Vagina (tissue), 2 donors: Measurements from ENCODE around the gene AOC3. TPM values are rescaled to one million over a fixed set of nuclear protein-coding genes. Genes with fewer than 3 reads are reported as not detected.

Experiments used
- DNase-seq, 2 donors: peaks; one replicate each; pipeline ENCODE4 v3.0.0-alpha.2; 2017; ENCODE audit errors: extremely low spot score in 2 of 2
- H3K27ac ChIP-seq: fragments of 200-600 bp; sonication (generic); one replicate; pipeline ENCODE4 v1.5.1; 2019
- H3K27me3 ChIP-seq: fragments of 200-600 bp; sonication (generic); one replicate; pipeline ENCODE4 v1.5.1; 2019
- H3K36me3 ChIP-seq, 2 donors: fragments of 200-600 bp; sonication (generic); one replicate each; pipeline ENCODE4 v1.5.1; 2017 to 2019
- H3K4me1 ChIP-seq: fragments of 200-600 bp; sonication (generic); one replicate; pipeline ENCODE4 v1.5.1; 2019
- H3K4me3 ChIP-seq, 2 donors: fragments of 200-600 bp; sonication (generic); 1 replicate in 1 of 2; 2 replicates in 1 of 2; pipeline ENCODE4 v1.5.1; 2016 to 2019
- H3K9me3 ChIP-seq: fragments of 200-600 bp; sonication (generic); one replicate; pipeline ENCODE4 v1.5.1; 2019
- POLR2A ChIP-seq, 2 donors: fragments of 450-650 bp; IDR thresholded peaks; one replicate each; pipeline ENCODE4 v1.6.1; 2017; ENCODE audit warnings: antibody characterized with exemption in 2 of 2, mild to moderate bottlenecking in 2 of 2, moderate library complexity in 2 of 2
- POLR2AphosphoS5 ChIP-seq, 2 donors: sonication (generic); formaldehyde crosslinking; IDR thresholded peaks; one replicate each; pipeline ENCODE4 v1.9.0; 2017; ENCODE audit warnings: antibody characterized with exemption in 2 of 2, mild to moderate bottlenecking in 2 of 2, low read depth in 1 of 2; ENCODE audit not compliant: insufficient read depth in 1 of 2
- intact Hi-C: fragments of 100-400 bp; cut with DNase I; formaldehyde crosslinking; loops from one replicate; pipeline ENCODE4 v1.15.1; 2023
- total RNA-seq: library from RNA; depleted of rRNA; stranded (reverse); fragments of >200 nt; gene quantifications from one replicate; pipeline ENCODE4 v1.2.3, GENCODE V29; 2016
- TF ChIP-seq, protein P1 (sequence below), 3 experiments: fragments of 450-650 bp in 2 of 3; fragments of 200-600 bp in 1 of 3; sonication (generic) in 1 of 3; IDR thresholded peaks; one replicate each; pipeline ENCODE4 v1.5.1; 2017 to 2019; ENCODE audit warnings: antibody characterized with exemption in 3 of 3, mild to moderate bottlenecking in 2 of 3, moderate library complexity in 2 of 3

Gene AOC3
- total RNA-seq, 1 donor from 2014 or later: 31.7 TPM

GRCh38 chr17:42814633-42815399 lies 36.2 kb upstream of the AOC3 start:
- DNase-seq: no peak
- H3K27ac ChIP-seq: no peak overlapping the region
- TF ChIP-seq, protein P1, sequence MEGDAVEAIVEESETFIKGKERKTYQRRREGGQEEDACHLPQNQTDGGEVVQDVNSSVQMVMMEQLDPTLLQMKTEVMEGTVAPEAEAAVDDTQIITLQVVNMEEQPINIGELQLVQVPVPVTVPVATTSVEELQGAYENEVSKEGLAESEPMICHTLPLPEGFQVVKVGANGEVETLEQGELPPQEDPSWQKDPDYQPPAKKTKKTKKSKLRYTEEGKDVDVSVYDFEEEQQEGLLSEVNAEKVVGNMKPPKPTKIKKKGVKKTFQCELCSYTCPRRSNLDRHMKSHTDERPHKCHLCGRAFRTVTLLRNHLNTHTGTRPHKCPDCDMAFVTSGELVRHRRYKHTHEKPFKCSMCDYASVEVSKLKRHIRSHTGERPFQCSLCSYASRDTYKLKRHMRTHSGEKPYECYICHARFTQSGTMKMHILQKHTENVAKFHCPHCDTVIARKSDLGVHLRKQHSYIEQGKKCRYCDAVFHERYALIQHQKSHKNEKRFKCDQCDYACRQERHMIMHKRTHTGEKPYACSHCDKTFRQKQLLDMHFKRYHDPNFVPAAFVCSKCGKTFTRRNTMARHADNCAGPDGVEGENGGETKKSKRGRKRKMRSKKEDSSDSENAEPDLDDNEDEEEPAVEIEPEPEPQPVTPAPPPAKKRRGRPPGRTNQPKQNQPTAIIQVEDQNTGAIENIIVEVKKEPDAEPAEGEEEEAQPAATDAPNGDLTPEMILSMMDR (IDR thresholded peaks at IDR 0.05): no peak
- no peak for TF ChIP-seq POLR2A (IDR thresholded peaks at IDR 0.05)
- TF ChIP-seq POLR2AphosphoS5 (IDR thresholded peaks at IDR 0.05; ENCODE audit: insufficient read depth in 1 of 2, low read depth in 1 of 2): no peak
- intact Hi-C loops: loop anchor here (10.0 kb wide), 1 partner anchor 110 kb away; no protein-coding TSS in a partner anchor
- no peaks in the 10 kb centered on the region for H3K9me3 ChIP-seq
- no peaks in the 10 kb centered on the region for H3K4me1 ChIP-seq
- peaks cover 0 to 83% of the 10 kb centered on the region in 2 donors for H3K36me3 ChIP-seq
- H3K4me3 ChIP-seq: no peak overlapping the region
- H3K27me3 ChIP-seq: no peaks in the 10 kb centered on the region

DNA sequence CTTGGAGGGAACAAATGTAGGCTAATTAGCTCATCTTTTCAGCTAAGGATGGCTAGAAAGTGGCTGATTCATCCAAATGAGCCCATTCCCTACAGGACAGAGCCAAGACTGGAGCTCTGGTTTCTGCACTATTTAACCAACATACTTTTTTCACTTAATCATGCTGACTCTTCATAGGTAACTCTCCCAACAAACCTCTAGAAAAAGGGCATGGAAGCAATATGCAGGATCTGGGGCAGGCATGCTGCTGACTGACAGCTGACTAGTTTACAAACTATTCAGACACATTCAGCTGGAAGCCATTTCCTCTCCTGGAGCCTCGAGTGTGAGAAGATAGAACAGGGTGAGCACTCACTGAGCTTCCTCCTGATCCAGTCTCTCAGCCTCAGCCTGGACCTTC lies 33.1 kb upstream of the AOC3 start:
- no peak for DNase-seq
- H3K4me1 ChIP-seq: peaks cover 9% of the 10 kb centered on the region
- no peaks in the 10 kb centered on the region for H3K27me3 ChIP-seq
- H3K4me3 ChIP-seq: no peak overlapping the region
- TF ChIP-seq POLR2A (IDR thresholded peaks at IDR 0.05): no peak
- TF ChIP-seq, protein P1 (IDR thresholded peaks at IDR 0.05): no peak
- TF ChIP-seq POLR2AphosphoS5 (IDR thresholded peaks at IDR 0.05; ENCODE audit: insufficient read depth in 1 of 2, low read depth in 1 of 2): no peak
- H3K27ac ChIP-seq: no peak overlapping the region
- peaks cover 0 to 73% of the 10 kb centered on the region in 2 donors for H3K36me3 ChIP-seq
- intact Hi-C loops: loop anchor here (10.0 kb wide), 1 partner anchor 113 kb away; no protein-coding TSS in a partner anchor
- H3K9me3 ChIP-seq: no peaks in the 10 kb centered on the region

DNA sequence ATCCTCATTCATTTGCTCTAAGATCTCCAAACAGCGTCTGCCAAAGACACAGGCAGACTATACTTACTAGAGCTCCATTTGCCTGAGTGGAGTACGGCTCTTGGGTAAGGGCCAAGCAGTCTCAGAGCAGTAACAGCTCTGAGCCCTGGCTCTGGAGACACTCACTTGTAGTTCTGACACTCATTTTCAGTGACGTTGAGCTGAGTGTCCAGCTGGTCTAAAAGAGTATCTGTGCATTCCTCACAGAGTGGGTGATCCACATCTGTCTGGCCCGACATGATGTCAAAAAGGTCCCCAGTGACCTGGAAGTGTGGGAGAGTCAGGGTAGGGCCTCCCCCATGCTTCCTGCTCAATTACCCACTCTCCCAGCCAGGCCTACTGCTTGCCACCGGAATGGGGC lies 32.6 kb upstream of the AOC3 start:
- intact Hi-C loops: loop anchor here (10.0 kb wide), 1 partner anchor 114 kb away; no protein-coding TSS in a partner anchor
- no peak for DNase-seq
- no peaks in the 10 kb centered on the region for H3K9me3 ChIP-seq
- no peak overlapping the region for H3K4me3 ChIP-seq
- peaks cover 0 to 67% of the 10 kb centered on the region in 2 donors for H3K36me3 ChIP-seq
- H3K4me1 ChIP-seq: peaks cover 14% of the 10 kb centered on the region
- TF ChIP-seq, protein P1 (IDR thresholded peaks at IDR 0.05): no peak
- TF ChIP-seq POLR2A (IDR thresholded peaks at IDR 0.05) (no peak), POLR2AphosphoS5 (IDR thresholded peaks at IDR 0.05; ENCODE audit: insufficient read depth in 1 of 2, low read depth in 1 of 2) (no peak)
- H3K27me3 ChIP-seq: no peaks in the 10 kb centered on the region
- no peak overlapping the region for H3K27ac ChIP-seq

GRCh38 chr17:42819939-42820535 lies 31.0 kb upstream of the AOC3 start:
- H3K4me1 ChIP-seq: peaks cover 25% of the 10 kb centered on the region
- intact Hi-C loops: loop anchor here (10.0 kb wide), 3 partner anchors 55 to 245 kb away; partner anchors contain the start of genes PSMC3IP and RAMP2
- no peak for TF ChIP-seq POLR2AphosphoS5 (IDR thresholded peaks at IDR 0.05; ENCODE audit: insufficient read depth in 1 of 2, low read depth in 1 of 2)
- TF ChIP-seq, protein P1 (IDR thresholded peaks at IDR 0.05): no peak
- TF ChIP-seq POLR2A (IDR thresholded peaks at IDR 0.05): no peak
- H3K9me3 ChIP-seq: no peaks in the 10 kb centered on the region
- H3K36me3 ChIP-seq: peaks cover 0 to 52% of the 10 kb centered on the region in 2 donors
- H3K27ac ChIP-seq: no peak overlapping the region
- no peaks in the 10 kb centered on the region for H3K27me3 ChIP-seq
- H3K4me3 ChIP-seq: no peak overlapping the region
- no peak for DNase-seq
